Upper lobe of left lung (tissue), 6 donors: ENCODE results near the gene ABCG2. TPM values are rescaled to one million over a fixed set of nuclear protein-coding genes. Genes with fewer than 3 reads are reported as not detected.

Experiments
- ATAC-seq, 2 donors: fragments of 200-7000 bp; cut with Tn5 transposase; one replicate each; pipeline ENCODE4 v1.9.1; 2022; ENCODE audit warnings: mild to moderate bottlenecking in 2 of 2, moderate library complexity in 2 of 2; ENCODE audit not compliant: low FRiP score in 2 of 2
- DNase-seq, 2 donors: peaks; one replicate each; pipeline ENCODE4 v3.0.0-alpha.2; 2019 to 2020
- H3K27ac ChIP-seq, 4 donors: fragments of 200-600 bp; sonication (generic); one replicate each; pipeline ENCODE4 v1.5.1; 2016 to 2019
- H3K27me3 ChIP-seq, 4 donors: fragments of 200-600 bp; sonication (generic); one replicate each; pipeline ENCODE4 v1.5.1; 2017 to 2019
- H3K36me3 ChIP-seq, 4 donors: fragments of 200-600 bp; sonication (generic); one replicate each; pipeline ENCODE4 v1.5.1; 2016 to 2019
- H3K4me1 ChIP-seq, 4 donors: fragments of 200-600 bp; sonication (generic); one replicate each; pipeline ENCODE4 v1.5.1; 2018 to 2019
- H3K4me3 ChIP-seq, 4 donors: fragments of 200-600 bp; sonication (generic); one replicate each; pipeline ENCODE4 v1.5.1; 2017 to 2019; ENCODE audit warnings: mild to moderate bottlenecking in 2 of 4, moderate library complexity in 1 of 4
- H3K9me3 ChIP-seq, 4 donors: fragments of 200-600 bp; sonication (generic); one replicate each; pipeline ENCODE4 v1.5.1; 2018 to 2019
- CTCF ChIP-seq, 6 experiments: fragments of 450-650 bp in 4 of 6; fragments of 200-600 bp in 2 of 6; sonication (generic) in 2 of 6; IDR thresholded peaks; one replicate each; pipeline ENCODE4 v1.5.1; 2016 to 2019; ENCODE audit warnings: antibody characterized with exemption in 6 of 6
- EP300 ChIP-seq, 4 donors: sonication (generic); formaldehyde crosslinking; IDR thresholded peaks; one replicate each; pipeline ENCODE4 v1.5.1; 2017; ENCODE audit warnings: antibody characterized with exemption in 4 of 4, control low read depth in 2 of 4
- POLR2A ChIP-seq, 4 donors: fragments of 450-650 bp; IDR thresholded peaks; one replicate each; pipeline ENCODE4 v1.5.1; 2016 to 2017; ENCODE audit warnings: antibody characterized with exemption in 4 of 4, mild to moderate bottlenecking in 2 of 4
- POLR2AphosphoS5 ChIP-seq, 2 donors: sonication (generic); formaldehyde crosslinking; IDR thresholded peaks; one replicate each; pipeline ENCODE4 v1.5.1; 2017; ENCODE audit warnings: antibody characterized with exemption in 2 of 2
- WGBS, 2 donors: methylation state at CpG; one replicate each; pipeline ENCODE4 v1.1.5; 2017 to 2018; 5-methylcytosine and 5-hydroxymethylcytosine counted together
- total RNA-seq, 6 donors: library from RNA; depleted of rRNA in 4 of 6; stranded (reverse); fragments of >200 nt in 4 of 6; gene quantifications; one replicate each; pipeline versions ENCODE4 v1.1.0 to v1.2.1, GENCODE V29; 2016 to 2021
- donor health status: DM: no; HTN: no; CAD: no; lungs with moderate emphysema.
- donor health status: DM: no; HTN: yes; CAD: no; lungs with severe emphysema.

ABCG2 gene
- total RNA-seq, 6 donors from 2014 or later: 3.8 to 11.7 (median 5.3) TPM; not detected in 1

- WGBS, 2 donors: 83 to 93% methylated on average over 3 of the region's 3 CpGs
These were observed 22.2 kb downstream of the ABCG2 start for GRCh38 chr4:88136249-88136648.

GRCh38 chr4:88135356-88135663, 23.1 kb downstream of the ABCG2 start:
- WGBS, 2 donors: 84 to 96% methylated on average over 3 of the region's 3 CpGs
- DNase-seq (no peak), ATAC-seq (no peak)
- no peaks in the 10 kb centered on the region for H3K9me3 ChIP-seq
- TF ChIP-seq POLR2AphosphoS5 (IDR thresholded peaks at IDR 0.05) (no peak), CTCF (IDR thresholded peaks at IDR 0.05) (no peak), EP300 (IDR thresholded peaks at IDR 0.05) (no peak), POLR2A (IDR thresholded peaks at IDR 0.05) (no peak)
- no peak overlapping the region for H3K27ac ChIP-seq
- no peaks in the 10 kb centered on the region for H3K27me3 ChIP-seq
- no peaks in the 10 kb centered on the region for H3K36me3 ChIP-seq
- no peaks in the 10 kb centered on the region for H3K4me1 ChIP-seq
- H3K4me3 ChIP-seq: no peak overlapping the region

More at GRCh38 chr4:88136249-88136648, 22.2 kb downstream of the ABCG2 start:
- DNase-seq (no peak), ATAC-seq (no peak)
- TF ChIP-seq CTCF (IDR thresholded peaks at IDR 0.05): no peak
- TF ChIP-seq POLR2AphosphoS5 (IDR thresholded peaks at IDR 0.05): no peak
- TF ChIP-seq EP300 (IDR thresholded peaks at IDR 0.05): no peak
- no peak for TF ChIP-seq POLR2A (IDR thresholded peaks at IDR 0.05)
- no peaks in the 10 kb centered on the region for H3K9me3 ChIP-seq
- H3K4me3 ChIP-seq: no peak overlapping the region
- no peaks in the 10 kb centered on the region for H3K4me1 ChIP-seq
- H3K27ac ChIP-seq: no peak overlapping the region
- H3K36me3 ChIP-seq: no peaks in the 10 kb centered on the region
- H3K27me3 ChIP-seq: no peaks in the 10 kb centered on the region

- no peaks in the 10 kb centered on the region for H3K27me3 ChIP-seq
- H3K36me3 ChIP-seq: no peaks in the 10 kb centered on the region
- no peaks in the 10 kb centered on the region for H3K4me1 ChIP-seq
- no peak for DNase-seq
- WGBS, 2 donors: 87 to 94% methylated on average over 3 of the region's 3 CpGs
- no peak for ATAC-seq
- TF ChIP-seq CTCF (IDR thresholded peaks at IDR 0.05) (no peak), POLR2AphosphoS5 (IDR thresholded peaks at IDR 0.05) (no peak), EP300 (IDR thresholded peaks at IDR 0.05) (no peak), POLR2A (IDR thresholded peaks at IDR 0.05) (no peak)
- H3K4me3 ChIP-seq: no peak overlapping the region
- no peaks in the 10 kb centered on the region for H3K9me3 ChIP-seq
- H3K27ac ChIP-seq: no peak overlapping the region
These were observed 23.7 kb downstream of the ABCG2 start for GRCh38 chr4:88134536-88135355.

GRCh38 chr4:88134111-88134510, 24.3 kb downstream of the ABCG2 start:
- Histone ChIP-seq H3K4me1 (no peaks in the 10 kb centered on the region), H3K9me3 (no peaks in the 10 kb centered on the region), H3K4me3 (no peak overlapping the region), H3K36me3 (no peaks in the 10 kb centered on the region), H3K27ac (no peak overlapping the region), H3K27me3 (no peaks in the 10 kb centered on the region)
- TF ChIP-seq POLR2A (IDR thresholded peaks at IDR 0.05): no peak
- no peak for TF ChIP-seq EP300 (IDR thresholded peaks at IDR 0.05)
- no peak for TF ChIP-seq CTCF (IDR thresholded peaks at IDR 0.05)
- TF ChIP-seq POLR2AphosphoS5 (IDR thresholded peaks at IDR 0.05): no peak
- DNase-seq (no peak), ATAC-seq (no peak)
- WGBS, 2 donors: 82% methylated on average over 1 of the region's 1 CpG
